HG03354 (cell line): ENCODE results near the gene RASA3.

Experiments used
- ATAC-seq: cut with Tn5 transposase; IDR thresholded peaks from one replicate; pipeline ENCODE4 v1.9.1; 2021; ENCODE audit warnings: mild to moderate bottlenecking; ENCODE audit not compliant: unreplicated experiment, poor library complexity, severe bottlenecking

Gene RASA3

GRCh38 chr13:113937073-113937472 lies 195.3 kb downstream of the RASA3 start:
- ATAC-seq = no peak

DNA sequence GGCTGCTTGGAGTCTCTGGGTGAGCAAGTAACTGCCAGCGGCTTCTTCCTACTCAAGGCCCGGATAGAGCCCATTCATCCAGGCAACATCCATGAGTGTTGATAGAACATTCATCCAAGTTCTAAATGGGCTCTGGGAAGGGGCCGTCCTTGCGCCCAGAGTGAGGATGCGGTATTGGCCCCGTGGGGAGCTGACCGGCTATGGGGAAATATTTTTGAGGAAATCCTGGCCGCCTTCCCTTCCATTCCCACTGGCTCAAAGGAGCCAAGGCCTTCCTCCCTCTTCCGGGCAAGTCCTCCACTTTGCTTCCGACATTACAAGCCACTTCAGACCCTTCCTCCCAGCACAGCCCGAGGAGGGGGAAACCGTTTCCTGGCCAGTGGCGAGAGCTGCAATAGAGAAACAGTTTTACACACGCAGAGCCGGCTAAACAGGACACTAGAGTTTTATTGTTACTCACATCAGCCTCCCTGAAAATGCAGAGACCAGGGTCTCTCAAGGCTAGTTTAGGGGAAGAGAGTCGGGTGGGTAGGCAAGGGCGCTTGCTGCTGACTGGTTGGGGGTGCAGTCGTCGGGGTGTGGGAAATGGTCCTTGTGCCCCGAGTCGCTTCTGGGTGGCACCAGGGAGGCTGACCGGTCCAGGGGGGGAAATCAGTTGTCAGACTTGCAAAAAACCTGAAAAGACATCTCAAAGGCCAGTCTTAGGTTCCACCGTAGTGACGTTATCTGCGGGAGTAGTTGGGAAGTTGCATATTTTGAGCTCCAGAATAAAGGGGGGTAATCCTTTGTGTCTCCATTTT lies 196.1 kb downstream of the RASA3 start:
- ATAC-seq = no peak

GRCh38 chr13:113935001-113935844 lies 197.2 kb downstream of the RASA3 start:
- ATAC-seq = no peak

GRCh38 chr13:113934576-113934975 lies 197.8 kb downstream of the RASA3 start:
- no peak for ATAC-seq

DNA sequence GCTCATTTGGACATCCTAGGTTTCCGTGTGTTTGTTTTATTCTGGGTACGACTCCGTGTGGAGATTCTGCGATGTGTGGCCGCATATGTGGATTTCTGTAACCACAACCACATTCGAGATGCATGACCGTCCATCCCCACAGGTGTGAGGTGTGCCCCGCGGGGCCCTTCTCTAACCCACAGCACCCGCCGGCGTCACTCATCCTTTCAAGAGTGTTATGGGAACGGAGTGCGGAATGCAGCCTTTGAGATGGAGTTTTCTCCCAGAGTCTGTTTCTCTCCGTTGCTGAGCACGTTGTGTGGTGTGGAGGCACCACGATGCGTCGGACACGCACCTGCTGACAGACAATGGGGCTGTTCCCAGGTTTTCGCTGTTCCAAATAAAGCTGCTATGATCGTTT lies 198.5 kb downstream of the RASA3 start:
- no peak for ATAC-seq

DNA sequence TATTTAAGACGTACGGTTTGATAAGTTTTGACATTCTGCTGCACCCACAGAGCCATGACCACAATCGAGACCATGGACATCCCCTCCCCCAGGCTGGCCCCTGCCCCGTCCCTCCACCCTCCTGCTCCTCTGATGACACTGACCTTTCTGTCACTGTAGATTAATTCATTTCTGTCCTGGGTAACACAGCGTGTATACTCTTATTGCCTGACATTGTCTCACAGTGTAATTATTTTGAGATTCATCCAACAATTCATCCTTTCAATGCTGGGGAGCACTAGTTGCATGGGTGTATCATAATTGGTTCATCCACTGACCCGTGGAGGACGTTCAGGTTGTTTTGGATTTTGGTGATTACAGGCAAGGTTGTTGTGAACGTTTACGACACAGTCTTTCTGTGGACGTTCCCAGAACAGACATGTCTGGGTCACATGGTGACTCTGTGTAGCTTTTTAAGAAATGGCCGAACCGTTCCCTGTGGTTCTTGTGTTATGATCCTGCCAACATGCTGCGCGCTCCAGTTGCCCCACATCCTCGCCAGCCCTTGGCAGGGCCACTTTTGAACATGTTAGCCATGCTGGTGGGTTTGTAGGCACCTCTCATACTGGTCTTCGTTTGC lies 200.5 kb downstream of the RASA3 start:
- ATAC-seq = no peak

DNA sequence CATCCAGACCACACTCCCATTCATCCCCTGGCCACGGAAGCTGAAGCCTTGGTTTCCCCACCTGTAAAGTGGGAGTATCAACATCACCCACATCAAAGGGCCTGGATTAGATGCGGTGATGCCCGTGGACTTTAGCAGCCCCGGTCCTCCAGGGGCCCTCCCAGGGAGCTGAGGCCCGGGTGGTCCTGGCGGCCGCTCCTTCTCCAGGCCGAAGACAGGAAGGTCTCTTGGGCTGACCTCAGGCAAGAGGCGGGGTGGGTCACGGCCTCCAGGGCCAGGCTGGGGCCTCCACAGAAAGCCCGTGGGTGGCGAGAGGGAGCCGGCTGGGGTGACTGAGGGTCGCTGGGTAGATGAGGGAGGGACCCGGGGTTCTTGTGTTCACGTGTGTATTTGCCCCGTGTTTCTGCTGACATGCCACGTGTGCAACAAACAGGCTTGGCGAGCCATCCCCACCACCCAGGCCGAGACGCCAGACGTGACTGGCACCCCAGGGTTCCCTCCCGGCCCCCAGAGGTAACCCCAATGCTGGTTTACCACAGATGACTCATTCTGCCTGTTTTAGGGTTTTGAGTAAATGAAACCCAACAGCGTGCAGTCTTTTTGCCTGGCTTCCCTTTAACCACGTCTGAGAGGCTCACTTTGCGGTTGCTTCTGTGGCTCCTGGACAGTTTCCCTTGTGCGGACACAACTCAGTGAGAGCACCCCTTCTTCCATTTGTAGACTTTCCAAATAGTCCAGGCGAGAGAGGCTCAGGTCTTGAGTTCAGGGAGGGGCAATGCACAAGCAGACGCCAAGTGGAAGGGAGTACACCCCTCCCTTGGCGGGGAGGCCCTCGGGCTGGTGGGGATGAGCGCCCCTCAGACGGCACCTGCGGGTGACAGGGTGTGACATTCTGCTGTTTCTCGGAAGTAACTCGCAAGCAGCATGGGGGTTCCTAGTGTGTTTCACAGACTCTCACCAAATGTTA lies 201.5 kb downstream of the RASA3 start:
- ATAC-seq = no peak

GRCh38 chr13:113929628-113930615 lies 202.5 kb downstream of the RASA3 start:
- ATAC-seq = no peak

DNA sequence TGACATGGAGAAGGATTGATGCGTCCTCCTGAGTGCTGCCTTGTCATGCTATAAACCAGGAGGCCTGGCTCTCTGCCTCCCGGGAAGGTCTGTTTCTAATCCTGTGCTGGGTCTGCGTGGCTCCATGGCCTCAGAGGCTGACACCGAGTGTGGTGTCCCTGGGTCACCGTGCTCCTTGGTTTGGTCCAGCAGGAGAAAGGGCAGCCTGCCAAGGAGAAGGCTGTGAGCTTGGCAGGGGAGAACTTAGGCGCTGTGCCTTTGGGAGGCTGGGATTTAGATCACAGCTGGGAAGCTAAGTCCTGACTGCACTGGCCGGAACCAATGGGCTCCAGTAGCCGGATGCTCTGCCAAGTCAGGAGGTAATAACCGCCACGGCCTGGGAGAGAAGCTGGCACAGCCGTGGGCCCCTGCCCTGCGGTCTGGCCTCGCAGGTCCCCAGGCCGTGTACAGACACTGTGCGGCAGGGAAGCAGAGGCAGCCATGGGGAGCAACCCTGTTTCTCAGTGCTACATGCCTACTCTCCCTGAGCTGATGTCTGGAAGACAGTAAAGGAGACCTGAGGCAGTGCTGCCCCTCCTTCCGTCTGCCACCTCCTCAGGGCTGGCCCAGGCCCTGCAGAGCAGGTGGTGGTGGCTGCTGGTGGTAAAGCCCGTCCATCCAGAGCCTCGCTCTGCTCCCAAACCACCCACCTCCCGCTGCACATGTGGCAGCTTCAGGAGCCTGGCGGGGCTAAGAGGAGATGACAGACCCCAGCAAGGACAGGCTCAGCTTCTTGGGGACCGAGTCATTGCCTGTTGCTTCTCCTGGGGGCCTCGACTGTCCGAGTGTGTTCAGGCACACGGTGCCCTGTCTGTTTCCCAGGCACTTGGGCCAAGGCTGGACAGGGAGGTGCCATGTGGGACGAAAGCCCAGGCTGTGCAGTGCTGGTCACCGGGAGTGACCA lies 203.5 kb downstream of the RASA3 start:
- no peak for ATAC-seq
